T-helper 1 cell treated with Interleukin-12 subunit alpha and Interleukin-12 subunit beta and Interleukin-4 antibody, amounts not matched to agents 30 μg/mL and 1 μg/mL, for 36 hours (primary cell): ENCODE measurements around the gene PLAAT3.
"Not testable (repeated sequence)": the region's sequence is repeated elsewhere in the genome, so short reads cannot be mapped to it uniquely, and the experiment has no call there.

ENCODE experiments used
- H3K27ac Mint-ChIP-seq: one replicate; pipeline ENCODE4 v1.8.0; 2021; ENCODE audit warnings: mild to moderate bottlenecking, mixed read lengths
- H3K27me3 Mint-ChIP-seq: one replicate; pipeline ENCODE4 v1.8.0; 2021; ENCODE audit warnings: low read depth, mixed read lengths
- H3K36me3 Mint-ChIP-seq: one replicate; pipeline ENCODE4 v1.8.0; 2021; ENCODE audit warnings: low read depth, mixed read lengths
- H3K4me1 Mint-ChIP-seq: one replicate; pipeline ENCODE4 v1.8.0; 2021; ENCODE audit warnings: low read depth, mixed read lengths
- H3K4me3 Mint-ChIP-seq: one replicate; pipeline ENCODE4 v1.8.0; 2021; ENCODE audit warnings: mild to moderate bottlenecking, moderate library complexity, mixed read lengths
- H3K9me3 Mint-ChIP-seq: one replicate; pipeline ENCODE4 v1.8.0; 2021; ENCODE audit warnings: mixed read lengths

The PLAAT3 gene

GRCh38 chr11:63616953-63617352 is 2.7 kb upstream of the PLAAT3 start:
- Mint-ChIP-seq H3K4me3 (no peak overlapping the region), H3K36me3 (no peaks in the 10 kb centered on the region), H3K27me3 (peaks cover 4% of the 10 kb centered on the region), H3K4me1 (peaks cover 9% of the 10 kb centered on the region), H3K27ac (no peak overlapping the region), H3K9me3 (no peaks in the 10 kb centered on the region)

GRCh38 chr11:63613517-63614135 is 607 bp downstream of the PLAAT3 start:
- Mint-ChIP-seq H3K27ac (no peak overlapping the region), H3K36me3 (no peaks in the 10 kb centered on the region), H3K4me1 (peaks cover 7% of the 10 kb centered on the region), H3K4me3 (peak overlapping the region; percentile 79), H3K9me3 (no peaks in the 10 kb centered on the region), H3K27me3 (peaks cover 10% of the 10 kb centered on the region)

GRCh38 chr11:63612181-63612580 is 2.1 kb downstream of the PLAAT3 start:
- no peaks in the 10 kb centered on the region for H3K36me3 Mint-ChIP-seq
- peaks cover 10% of the 10 kb centered on the region for H3K27me3 Mint-ChIP-seq
- H3K4me1 Mint-ChIP-seq, result peaks cover 7% of the 10 kb centered on the region
- H3K27ac Mint-ChIP-seq, result no peak overlapping the region
- H3K4me3 Mint-ChIP-seq, result no peak overlapping the region
- no peaks in the 10 kb centered on the region for H3K9me3 Mint-ChIP-seq

GRCh38 chr11:63611395-63611747 is 2.9 kb downstream of the PLAAT3 start:
- Mint-ChIP-seq H3K4me3 (no peak overlapping the region), H3K36me3 (no peaks in the 10 kb centered on the region), H3K9me3 (no peaks in the 10 kb centered on the region), H3K4me1 (peaks cover 7% of the 10 kb centered on the region), H3K27me3 (peaks cover 10% of the 10 kb centered on the region), H3K27ac (no peak overlapping the region)

- no peak overlapping the region for H3K4me3 Mint-ChIP-seq
- H3K4me1 Mint-ChIP-seq, result peaks cover 7% of the 10 kb centered on the region
- H3K9me3 Mint-ChIP-seq, result no peaks in the 10 kb centered on the region
- H3K27ac Mint-ChIP-seq, result no peak overlapping the region
- H3K36me3 Mint-ChIP-seq, result no peaks in the 10 kb centered on the region
- H3K27me3 Mint-ChIP-seq, result peaks cover 10% of the 10 kb centered on the region
Measured at GRCh38 chr11:63610604-63611394, 3.4 kb downstream of the PLAAT3 start.

- Mint-ChIP-seq H3K9me3 (no peaks in the 10 kb centered on the region), H3K27me3 (peaks cover 10% of the 10 kb centered on the region), H3K36me3 (no peaks in the 10 kb centered on the region), H3K4me3 (no peak overlapping the region), H3K4me1 (peaks cover 7% of the 10 kb centered on the region), H3K27ac (no peak overlapping the region)
Measured at GRCh38 chr11:63609971-63610580, 4.2 kb downstream of the PLAAT3 start.

GRCh38 chr11:63609536-63609935 is 4.7 kb downstream of the PLAAT3 start:
- Mint-ChIP-seq H3K4me3 (no peak overlapping the region), H3K27ac (no peak overlapping the region), H3K27me3 (peaks cover 10% of the 10 kb centered on the region), H3K9me3 (no peaks in the 10 kb centered on the region), H3K36me3 (no peaks in the 10 kb centered on the region), H3K4me1 (peaks cover 6% of the 10 kb centered on the region)

GRCh38 chr11:63608353-63609345 is 5.6 kb downstream of the PLAAT3 start:
- Mint-ChIP-seq H3K4me1 (peaks cover under 1% of the 10 kb centered on the region), H3K27me3 (peaks cover 10% of the 10 kb centered on the region), H3K4me3 (no peak overlapping the region), H3K9me3 (no peaks in the 10 kb centered on the region), H3K27ac (no peak overlapping the region), H3K36me3 (no peaks in the 10 kb centered on the region)

- Mint-ChIP-seq H3K4me3 (no peak overlapping the region), H3K27ac (no peak overlapping the region), H3K9me3 (no peaks in the 10 kb centered on the region), H3K4me1 (no peaks in the 10 kb centered on the region), H3K27me3 (no peaks in the 10 kb centered on the region), H3K36me3 (no peaks in the 10 kb centered on the region)
Measured at GRCh38 chr11:63603180-63603518, 11.1 kb downstream of the PLAAT3 start.

GRCh38 chr11:63602290-63603179 is 11.7 kb downstream of the PLAAT3 start:
- not testable (repeated sequence) for H3K36me3 Mint-ChIP-seq, H3K27ac Mint-ChIP-seq, H3K9me3 Mint-ChIP-seq, H3K4me3 Mint-ChIP-seq, H3K4me1 Mint-ChIP-seq, H3K27me3 Mint-ChIP-seq

- H3K27me3 Mint-ChIP-seq, result no peaks in the 10 kb centered on the region
- no peaks in the 10 kb centered on the region for H3K9me3 Mint-ChIP-seq
- no peaks in the 10 kb centered on the region for H3K4me1 Mint-ChIP-seq
- no peaks in the 10 kb centered on the region for H3K36me3 Mint-ChIP-seq
- H3K27ac Mint-ChIP-seq, result no peak overlapping the region
- no peak overlapping the region for H3K4me3 Mint-ChIP-seq
Measured at GRCh38 chr11:63599211-63600122, 14.8 kb downstream of the PLAAT3 start.

- H3K27me3 Mint-ChIP-seq, result no peaks in the 10 kb centered on the region
- H3K9me3 Mint-ChIP-seq, result no peaks in the 10 kb centered on the region
- no peak overlapping the region for H3K4me3 Mint-ChIP-seq
- H3K36me3 Mint-ChIP-seq, result no peaks in the 10 kb centered on the region
- H3K4me1 Mint-ChIP-seq, result no peaks in the 10 kb centered on the region
- H3K27ac Mint-ChIP-seq, result no peak overlapping the region
Measured at GRCh38 chr11:63598556-63598955, 15.7 kb downstream of the PLAAT3 start.

- no peaks in the 10 kb centered on the region for H3K27me3 Mint-ChIP-seq
- H3K4me3 Mint-ChIP-seq, result no peak overlapping the region
- H3K27ac Mint-ChIP-seq, result no peak overlapping the region
- no peaks in the 10 kb centered on the region for H3K36me3 Mint-ChIP-seq
- no peaks in the 10 kb centered on the region for H3K9me3 Mint-ChIP-seq
- H3K4me1 Mint-ChIP-seq, result peaks cover 3% of the 10 kb centered on the region
Measured at GRCh38 chr11:63595296-63595695, 18.9 kb downstream of the PLAAT3 start.
